Breast epithelium (tissue), 3 donors: ENCODE results near the gene HAL.

ENCODE experiments used
- POLR2A ChIP-seq: fragments of 450-650 bp; IDR thresholded peaks from one replicate; pipeline ENCODE4 v1.6.1; 2016; ENCODE audit warnings: antibody characterized with exemption, mild to moderate bottlenecking, moderate library complexity
- POLR2AphosphoS5 ChIP-seq, 3 donors: sonication (generic); formaldehyde crosslinking; IDR thresholded peaks; one replicate each; pipeline ENCODE4 v1.6.1; 2017; ENCODE audit warnings: antibody characterized with exemption in 3 of 3
- TF ChIP-seq, protein P1 (sequence below), 3 donors: fragments of 450-650 bp; IDR thresholded peaks; one replicate each; pipeline ENCODE4 v1.5.1; 2016 to 2017; ENCODE audit warnings: antibody characterized with exemption in 3 of 3, mild to moderate bottlenecking in 3 of 3, moderate library complexity in 3 of 3

DNA sequence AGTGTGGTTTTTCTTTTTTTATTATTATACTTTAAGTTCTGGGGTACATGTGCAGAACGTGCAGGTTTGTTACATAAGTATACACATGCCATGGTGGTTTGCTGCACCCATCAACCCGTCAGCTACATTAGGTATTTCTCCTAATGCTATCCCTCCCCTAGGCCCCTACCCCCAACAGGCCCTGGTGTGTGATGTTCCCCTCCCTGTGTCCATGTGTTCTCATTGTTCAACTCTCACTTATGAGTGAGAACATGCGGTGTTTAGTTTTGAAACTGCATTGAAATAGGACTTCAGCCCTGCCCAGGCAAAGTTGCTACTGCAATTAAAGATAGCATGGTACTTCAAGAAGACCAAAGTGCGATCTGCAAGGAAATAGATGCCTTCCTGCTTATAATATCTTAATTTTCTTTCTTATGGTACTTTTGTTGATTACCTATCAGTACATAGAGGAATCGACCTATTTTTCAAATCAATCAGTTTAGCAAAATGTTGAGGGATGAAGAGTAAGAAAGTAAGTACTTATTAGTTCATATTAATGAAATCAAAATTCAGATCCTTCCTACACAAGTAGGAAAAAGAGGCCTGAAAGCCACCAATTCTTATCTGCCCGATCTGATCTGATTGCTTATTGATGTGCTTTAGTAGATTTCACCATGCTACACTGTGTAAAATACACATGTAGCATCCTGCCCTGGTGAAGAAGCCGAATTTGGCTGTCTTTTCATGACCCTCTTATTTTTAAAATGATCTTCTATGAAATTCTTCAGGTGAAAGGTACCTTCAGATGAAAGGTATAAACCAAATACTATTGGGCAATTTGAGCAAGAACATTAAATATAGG, 37.6 kb upstream of the HAL start:
- TF ChIP-seq, protein P1, sequence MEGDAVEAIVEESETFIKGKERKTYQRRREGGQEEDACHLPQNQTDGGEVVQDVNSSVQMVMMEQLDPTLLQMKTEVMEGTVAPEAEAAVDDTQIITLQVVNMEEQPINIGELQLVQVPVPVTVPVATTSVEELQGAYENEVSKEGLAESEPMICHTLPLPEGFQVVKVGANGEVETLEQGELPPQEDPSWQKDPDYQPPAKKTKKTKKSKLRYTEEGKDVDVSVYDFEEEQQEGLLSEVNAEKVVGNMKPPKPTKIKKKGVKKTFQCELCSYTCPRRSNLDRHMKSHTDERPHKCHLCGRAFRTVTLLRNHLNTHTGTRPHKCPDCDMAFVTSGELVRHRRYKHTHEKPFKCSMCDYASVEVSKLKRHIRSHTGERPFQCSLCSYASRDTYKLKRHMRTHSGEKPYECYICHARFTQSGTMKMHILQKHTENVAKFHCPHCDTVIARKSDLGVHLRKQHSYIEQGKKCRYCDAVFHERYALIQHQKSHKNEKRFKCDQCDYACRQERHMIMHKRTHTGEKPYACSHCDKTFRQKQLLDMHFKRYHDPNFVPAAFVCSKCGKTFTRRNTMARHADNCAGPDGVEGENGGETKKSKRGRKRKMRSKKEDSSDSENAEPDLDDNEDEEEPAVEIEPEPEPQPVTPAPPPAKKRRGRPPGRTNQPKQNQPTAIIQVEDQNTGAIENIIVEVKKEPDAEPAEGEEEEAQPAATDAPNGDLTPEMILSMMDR (IDR thresholded peaks at IDR 0.05), result no peak
- no peak for TF ChIP-seq POLR2AphosphoS5 (IDR thresholded peaks at IDR 0.05)
- no peak for TF ChIP-seq POLR2A
